GM04504 (cell line): ENCODE results near the gene RNF223.
A peak's percentile ranks its signal among the peaks of the same experiment; 100 is the strongest.
"Not testable (repeated sequence)": the region's sequence is repeated elsewhere in the genome, so short reads cannot be mapped to it uniquely, and the experiment has no call there.

ENCODE experiments used
- DNase-seq: peaks from one replicate; pipeline ENCODE4 v3.0.0-alpha.2; 2012; ENCODE audit warnings: low read depth

The RNF223 gene

DNA sequence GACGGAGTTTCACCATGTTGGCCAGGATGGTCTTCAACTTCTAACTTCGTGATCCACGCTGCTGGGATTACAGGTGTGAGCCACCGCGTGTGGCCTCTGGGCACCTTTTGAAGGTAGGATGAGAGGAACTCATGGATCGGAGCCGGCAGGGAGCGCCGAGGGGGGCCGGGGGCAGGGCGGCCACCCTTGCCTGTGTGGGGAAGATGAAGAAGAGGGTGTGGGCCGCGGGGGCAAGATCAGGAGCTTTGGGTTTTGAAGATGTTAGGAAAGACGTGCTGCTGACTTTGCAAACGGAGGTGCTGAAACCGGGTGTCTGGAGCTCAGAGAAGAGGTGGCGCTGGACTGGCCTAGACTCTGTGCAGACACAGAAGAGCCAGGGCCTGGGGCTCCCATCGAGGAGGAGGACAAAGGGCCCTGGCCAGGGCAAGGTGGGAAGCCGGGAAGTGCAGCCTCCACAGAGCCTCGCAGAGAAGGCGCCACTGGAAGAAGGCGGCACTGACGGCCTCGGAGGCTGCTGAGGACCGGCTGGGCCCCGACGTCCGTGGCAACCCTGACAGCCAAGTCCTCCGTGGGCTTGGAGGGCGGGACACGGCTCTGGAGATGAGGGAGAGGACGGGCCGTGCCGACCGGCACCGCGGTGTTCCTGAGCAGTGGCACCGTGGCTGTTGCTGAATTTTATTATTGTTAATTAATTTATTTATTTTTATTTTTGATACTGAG is 13.7 kb downstream of the RNF223 start:
- DNase-seq, result no peak

DNA sequence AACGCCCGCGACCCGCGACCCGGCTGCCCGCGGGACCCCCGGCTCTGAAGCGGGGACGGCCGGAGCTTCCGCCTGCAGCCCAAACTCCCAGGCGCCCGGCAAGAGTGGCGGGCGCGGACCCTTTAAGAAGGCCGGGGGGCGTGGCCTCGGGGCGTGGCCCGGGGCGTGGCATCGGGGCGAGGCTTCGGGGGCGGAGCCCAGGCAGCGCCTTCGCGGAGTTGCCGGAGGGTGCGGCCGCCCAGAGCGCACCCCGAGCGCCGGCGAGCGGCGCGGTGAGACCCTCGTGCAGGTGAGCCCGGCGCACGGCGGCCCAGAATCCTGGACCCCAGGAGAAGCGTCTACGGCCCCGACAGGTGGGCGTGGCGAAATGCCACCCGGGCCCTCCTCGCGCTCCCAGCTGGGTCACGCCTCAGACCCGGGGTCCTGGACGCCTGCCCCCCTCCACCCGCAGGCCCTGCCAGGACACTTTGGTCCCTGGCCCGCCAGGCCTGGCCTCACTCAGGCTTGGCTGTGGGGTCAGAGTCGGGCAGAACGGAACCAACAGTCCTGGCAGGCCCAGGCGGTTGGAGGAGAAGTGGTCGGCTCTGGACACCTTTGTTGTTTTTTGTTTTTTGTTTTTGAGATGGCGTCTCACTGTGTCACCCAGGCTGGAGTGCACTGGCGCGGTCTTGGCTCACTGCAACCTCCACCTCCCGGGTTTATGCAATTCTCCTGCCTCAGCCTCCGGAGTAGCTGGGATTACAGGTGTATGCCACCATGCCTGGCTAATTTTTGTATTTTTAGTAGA is 14.4 kb downstream of the RNF223 start:
- peak; percentile 47 for DNase-seq

- DNase-seq, result no peak
Measured at GRCh38 chr1:1058921-1059493, 15.1 kb downstream of the RNF223 start.

- no peak for DNase-seq
Measured at GRCh38 chr1:1058088-1058905, 15.8 kb downstream of the RNF223 start.

GRCh38 chr1:1057769-1058087 is 16.4 kb downstream of the RNF223 start:
- not testable (repeated sequence) for DNase-seq

- no peak for DNase-seq
Measured at GRCh38 chr1:1055841-1056736, 18.0 kb downstream of the RNF223 start.

DNA sequence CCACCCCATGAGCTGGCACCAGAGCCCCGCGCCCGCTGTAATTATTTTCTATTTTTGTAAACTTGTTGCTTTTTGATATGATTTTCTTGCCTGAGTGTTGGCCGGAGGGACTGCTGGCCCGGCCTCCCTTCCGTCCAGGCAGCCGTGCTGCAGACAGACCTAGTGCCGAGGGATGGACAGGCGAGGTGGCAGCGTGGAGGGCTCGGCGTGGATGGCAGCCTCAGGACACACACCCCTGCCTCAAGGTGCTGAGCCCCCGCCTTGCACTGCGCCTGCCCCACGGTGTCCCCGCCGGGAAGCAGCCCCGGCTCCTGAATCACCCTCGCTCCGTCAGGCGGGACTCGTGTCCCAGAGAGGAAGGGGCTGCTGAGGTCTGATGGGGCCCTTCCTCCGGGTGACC is 19.1 kb downstream of the RNF223 start:
- no peak for DNase-seq

DNA sequence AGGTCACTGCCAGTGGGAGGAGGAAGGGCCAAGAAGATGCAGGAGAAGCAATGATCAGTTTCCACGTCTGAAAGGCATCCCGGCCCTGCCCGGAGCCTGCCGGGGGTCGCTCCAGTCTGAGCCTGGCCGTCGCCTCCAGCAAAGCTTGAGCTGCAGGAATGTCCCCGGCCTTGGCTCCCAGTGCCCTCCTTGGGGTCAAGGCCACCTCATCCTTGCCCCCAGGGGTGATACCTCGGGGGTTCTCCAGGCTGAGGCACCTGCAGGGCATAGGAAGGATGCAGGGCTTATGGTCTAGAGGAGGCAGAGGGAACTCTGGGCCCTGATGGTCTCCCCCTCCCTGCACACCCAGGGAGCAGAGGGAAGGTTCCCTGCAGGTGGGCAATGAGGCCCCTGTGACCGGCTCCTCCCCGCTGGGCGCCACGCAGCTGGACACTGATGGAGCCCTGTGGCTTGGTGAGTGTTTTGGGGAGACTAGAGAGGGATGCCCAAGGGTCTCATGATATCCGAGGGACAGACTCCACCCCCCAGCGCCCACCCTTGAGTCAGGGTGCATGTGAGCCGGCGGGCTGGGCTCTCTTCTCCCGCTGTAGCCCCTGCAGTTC is 19.9 kb downstream of the RNF223 start:
- no peak for DNase-seq

DNA sequence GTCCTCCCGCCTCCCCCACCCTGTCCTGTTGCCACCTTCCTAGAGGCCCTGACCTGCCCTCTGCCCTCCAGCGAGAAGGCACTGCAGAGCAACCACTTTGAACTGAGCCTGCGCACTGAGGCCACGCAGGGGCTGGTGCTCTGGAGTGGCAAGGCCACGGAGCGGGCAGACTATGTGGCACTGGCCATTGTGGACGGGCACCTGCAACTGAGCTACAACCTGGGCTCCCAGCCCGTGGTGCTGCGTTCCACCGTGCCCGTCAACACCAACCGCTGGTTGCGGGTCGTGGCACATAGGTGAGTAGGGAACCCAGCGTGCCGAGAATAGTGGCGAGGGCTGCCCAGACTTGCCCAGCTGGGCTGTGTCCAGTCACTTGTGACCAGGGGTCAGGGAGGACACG is 20.4 kb downstream of the RNF223 start:
- no peak for DNase-seq

- DNase-seq, result no peak
Measured at GRCh38 chr1:1053022-1053421, 21.1 kb downstream of the RNF223 start.

- no peak for DNase-seq
Measured at GRCh38 chr1:1052003-1052840, 21.9 kb downstream of the RNF223 start.

DNA sequence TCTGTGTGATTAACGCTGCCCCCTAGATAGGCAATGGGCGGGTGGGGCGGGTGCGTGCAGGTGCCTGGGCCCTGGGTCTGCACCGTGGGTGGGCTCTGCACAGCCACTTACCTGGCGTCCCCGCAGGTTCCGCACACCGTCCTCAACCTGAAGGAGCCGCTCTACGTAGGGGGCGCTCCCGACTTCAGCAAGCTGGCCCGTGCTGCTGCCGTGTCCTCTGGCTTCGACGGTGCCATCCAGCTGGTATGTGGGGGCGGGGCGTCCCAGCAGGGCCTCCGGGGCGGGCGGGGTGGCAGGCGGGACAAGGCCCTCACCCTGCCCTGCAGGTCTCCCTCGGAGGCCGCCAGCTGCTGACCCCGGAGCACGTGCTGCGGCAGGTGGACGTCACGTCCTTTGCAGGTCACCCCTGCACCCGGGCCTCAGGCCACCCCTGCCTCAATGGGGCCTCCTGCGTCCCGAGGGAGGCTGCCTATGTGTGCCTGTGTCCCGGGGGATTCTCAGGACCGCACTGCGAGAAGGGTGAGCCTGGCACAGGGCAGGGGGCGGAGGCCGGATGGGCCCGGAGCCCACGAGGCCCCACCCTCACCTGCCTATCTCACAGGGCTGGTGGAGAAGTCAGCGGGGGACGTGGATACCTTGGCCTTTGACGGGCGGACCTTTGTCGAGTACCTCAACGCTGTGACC is 22.8 kb downstream of the RNF223 start:
- DNase-seq, result no peak

- no peak for DNase-seq
Measured at GRCh38 chr1:1050577-1051052, 23.5 kb downstream of the RNF223 start.

DNA sequence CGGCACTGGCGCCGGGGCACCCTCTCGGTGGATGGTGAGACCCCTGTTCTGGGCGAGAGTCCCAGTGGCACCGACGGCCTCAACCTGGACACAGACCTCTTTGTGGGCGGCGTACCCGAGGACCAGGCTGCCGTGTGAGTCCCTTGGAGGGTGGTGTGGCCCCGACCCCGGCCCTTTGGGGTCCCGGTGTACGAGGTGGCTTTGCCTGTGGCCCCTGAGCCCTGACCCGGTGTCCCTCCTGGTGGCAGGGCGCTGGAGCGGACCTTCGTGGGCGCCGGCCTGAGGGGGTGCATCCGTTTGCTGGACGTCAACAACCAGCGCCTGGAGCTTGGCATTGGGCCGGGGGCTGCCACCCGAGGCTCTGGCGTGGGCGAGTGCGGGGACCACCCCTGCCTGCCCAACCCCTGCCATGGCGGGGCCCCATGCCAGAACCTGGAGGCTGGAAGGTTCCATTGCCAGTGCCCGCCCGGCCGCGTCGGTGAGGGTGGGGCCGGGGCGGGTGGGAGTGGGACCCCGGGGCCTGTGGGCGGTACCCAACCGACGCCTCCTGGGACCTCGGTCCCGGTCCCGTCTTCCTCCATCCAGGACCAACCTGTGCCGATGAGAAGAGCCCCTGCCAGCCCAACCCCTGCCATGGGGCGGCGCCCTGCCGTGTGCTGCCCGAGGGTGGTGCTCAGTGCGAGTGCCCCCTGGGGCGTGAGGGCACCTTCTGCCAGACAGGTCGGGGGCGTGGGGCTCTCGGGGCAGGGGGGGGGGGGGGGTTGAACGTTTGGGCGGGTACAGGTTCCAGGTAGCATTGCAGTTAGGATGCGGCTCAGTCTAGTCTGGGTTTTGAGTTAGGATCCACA is 24.6 kb downstream of the RNF223 start:
- no peak for DNase-seq

- DNase-seq, result no peak
Measured at GRCh38 chr1:1048765-1049164, 25.3 kb downstream of the RNF223 start.

DNA sequence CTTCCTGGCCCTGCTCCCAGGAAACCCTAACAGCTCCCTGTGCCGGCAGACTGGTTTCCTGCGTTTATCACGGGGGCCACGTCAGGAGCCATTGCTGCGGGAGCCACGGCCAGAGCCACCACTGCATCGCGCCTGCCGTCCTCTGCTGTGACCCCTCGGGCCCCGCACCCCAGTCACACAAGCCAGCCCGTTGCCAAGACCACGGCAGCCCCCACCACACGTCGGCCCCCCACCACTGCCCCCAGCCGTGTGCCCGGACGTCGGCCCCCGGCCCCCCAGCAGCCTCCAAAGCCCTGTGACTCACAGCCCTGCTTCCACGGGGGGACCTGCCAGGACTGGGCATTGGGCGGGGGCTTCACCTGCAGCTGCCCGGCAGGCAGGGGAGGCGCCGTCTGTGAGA is 26.1 kb downstream of the RNF223 start:
- no peak for DNase-seq

DNA sequence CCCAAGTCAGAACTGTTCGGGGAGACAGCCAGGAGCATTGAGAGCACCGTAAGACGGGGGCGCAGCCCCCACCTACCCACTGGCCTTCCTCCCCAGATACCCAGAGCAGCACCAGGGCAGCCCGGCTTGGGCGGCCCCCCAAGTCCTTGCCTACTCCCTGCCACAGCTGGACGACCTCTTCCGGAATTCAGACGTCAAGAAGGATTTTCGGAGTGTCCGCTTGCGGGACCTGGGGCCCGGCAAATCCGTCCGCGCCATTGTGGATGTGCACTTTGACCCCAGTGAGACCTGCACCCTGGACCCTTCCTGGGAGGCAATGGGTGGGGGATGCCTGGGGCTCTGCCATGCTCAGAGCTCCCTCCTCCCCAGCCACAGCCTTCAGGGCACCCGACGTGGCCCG is 26.7 kb downstream of the RNF223 start:
- DNase-seq, result no peak

DNA sequence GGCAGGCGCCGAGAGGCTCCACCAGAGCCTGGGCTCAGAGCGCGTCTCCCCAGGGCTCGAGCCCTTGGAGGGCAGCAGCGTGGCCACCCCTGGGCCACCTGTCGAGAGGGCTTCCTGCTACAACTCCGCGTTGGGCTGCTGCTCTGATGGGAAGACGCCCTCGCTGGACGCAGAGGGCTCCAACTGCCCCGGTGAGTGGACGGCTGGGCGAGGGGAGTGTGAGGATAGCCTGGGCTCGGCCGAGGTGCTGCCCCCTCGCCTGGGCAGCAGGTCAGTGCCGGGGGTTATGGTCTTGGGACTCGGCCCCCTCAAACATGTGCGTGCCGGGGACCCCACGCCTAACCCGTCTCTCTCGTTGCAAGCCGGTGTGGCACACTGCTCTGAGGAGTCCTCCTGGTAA is 27.3 kb downstream of the RNF223 start:
- DNase-seq, result no peak

DNA sequence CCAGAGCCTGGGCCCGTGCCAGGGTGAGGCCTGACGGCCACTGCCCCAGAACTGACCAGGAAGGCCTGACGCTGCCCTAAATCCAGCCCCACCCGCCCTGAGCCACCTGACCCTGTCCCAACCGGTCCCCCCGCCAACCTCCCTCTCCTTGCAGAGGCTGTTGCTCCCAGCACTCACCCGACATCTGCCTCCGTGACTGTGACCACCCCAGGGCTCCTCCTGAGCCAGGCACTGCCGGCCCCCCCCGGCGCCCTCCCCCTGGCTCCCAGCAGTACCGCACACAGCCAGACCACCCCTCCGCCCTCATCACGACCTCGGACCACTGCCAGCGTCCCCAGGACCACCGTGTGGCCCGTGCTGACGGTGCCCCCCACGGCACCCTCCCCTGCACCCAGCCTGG is 27.9 kb downstream of the RNF223 start:
- no peak for DNase-seq
